ENCODE data around the gene POC1A. TPM values are rescaled to one million over a fixed set of nuclear protein-coding genes. Genes with fewer than 3 reads are reported as not detected.
"Not testable (repeated sequence)": the region's sequence is repeated elsewhere in the genome, so short reads cannot be mapped to it uniquely, and the experiment has no call there.

Gene POC1A
- total RNA-seq, 1 donor from 2014 or later = 9.4 TPM

GRCh38 chr3:52182691-52183090 lies 28.5 kb upstream of the POC1A start:
- Mint-ChIP-seq H3K27me3 (ENCODE audit: low read depth) (no peaks in the 10 kb centered on the region), H3K36me3 (no peaks in the 10 kb centered on the region), H3K27ac (no peak overlapping the region), H3K4me1 (peaks cover under 1% of the 10 kb centered on the region), H3K4me3 (no peak overlapping the region), H3K9me3 (no peaks in the 10 kb centered on the region)
- no peak for TF ChIP-seq CTCF (IDR thresholded peaks at IDR 0.05; ENCODE audit: unreplicated experiment)
- no peak for DNase-seq (ENCODE audit: low spot score in 2 of 2, unreplicated experiment in 2 of 2)

GRCh38 chr3:52182196-52182595 lies 28.0 kb upstream of the POC1A start:
- no peak overlapping the region for H3K27ac Mint-ChIP-seq
- H3K4me3 Mint-ChIP-seq = no peak overlapping the region
- H3K27me3 Mint-ChIP-seq (ENCODE audit: low read depth) = no peaks in the 10 kb centered on the region
- no peaks in the 10 kb centered on the region for H3K9me3 Mint-ChIP-seq
- DNase-seq (ENCODE audit: low spot score in 2 of 2, unreplicated experiment in 2 of 2) = no peak
- TF ChIP-seq CTCF (IDR thresholded peaks at IDR 0.05; ENCODE audit: unreplicated experiment) = no peak
- no peaks in the 10 kb centered on the region for H3K36me3 Mint-ChIP-seq
- H3K4me1 Mint-ChIP-seq = peaks cover 5% of the 10 kb centered on the region

- no peak for TF ChIP-seq CTCF (IDR thresholded peaks at IDR 0.05; ENCODE audit: unreplicated experiment)
- Mint-ChIP-seq H3K27me3 (ENCODE audit: low read depth) (no peaks in the 10 kb centered on the region), H3K27ac (no peak overlapping the region), H3K9me3 (no peaks in the 10 kb centered on the region), H3K4me1 (peaks cover 9% of the 10 kb centered on the region), H3K36me3 (no peaks in the 10 kb centered on the region), H3K4me3 (no peak overlapping the region)
- no peak for DNase-seq (ENCODE audit: low spot score in 2 of 2, unreplicated experiment in 2 of 2)
Measured at GRCh38 chr3:52181543-52181942, 27.3 kb upstream of the POC1A start.

- Mint-ChIP-seq H3K9me3 (no peaks in the 10 kb centered on the region), H3K4me3 (no peak overlapping the region), H3K27ac (no peak overlapping the region), H3K27me3 (ENCODE audit: low read depth) (no peaks in the 10 kb centered on the region), H3K4me1 (peaks cover 15% of the 10 kb centered on the region), H3K36me3 (no peaks in the 10 kb centered on the region)
- TF ChIP-seq CTCF (IDR thresholded peaks at IDR 0.05; ENCODE audit: unreplicated experiment) = no peak
- no peak for DNase-seq (ENCODE audit: low spot score in 2 of 2, unreplicated experiment in 2 of 2)
Measured at GRCh38 chr3:52178537-52178936, 24.3 kb upstream of the POC1A start.

GRCh38 chr3:52178126-52178525 lies 23.9 kb upstream of the POC1A start:
- H3K27me3 Mint-ChIP-seq (ENCODE audit: low read depth); H3K9me3 Mint-ChIP-seq; H3K4me3 Mint-ChIP-seq; H3K36me3 Mint-ChIP-seq; DNase-seq (ENCODE audit: low spot score in 2 of 2, unreplicated experiment in 2 of 2); H3K27ac Mint-ChIP-seq: not testable (repeated sequence)
- H3K4me1 Mint-ChIP-seq = peaks cover 15% of the 10 kb centered on the region

- Mint-ChIP-seq H3K9me3 (no peaks in the 10 kb centered on the region), H3K4me3 (no peak overlapping the region), H3K4me1 (peaks cover 15% of the 10 kb centered on the region), H3K27me3 (ENCODE audit: low read depth) (no peaks in the 10 kb centered on the region), H3K36me3 (no peaks in the 10 kb centered on the region), H3K27ac (no peak overlapping the region)
- DNase-seq (ENCODE audit: low spot score in 2 of 2, unreplicated experiment in 2 of 2) = no peak
- TF ChIP-seq CTCF (IDR thresholded peaks at IDR 0.05; ENCODE audit: unreplicated experiment) = no peak
Measured at GRCh38 chr3:52177701-52178042, 23.4 kb upstream of the POC1A start.

Measured in mesothelial cell of epicardium (in vitro differentiated cells).